HUES64 (cell line): ENCODE data around the gene PODXL2.

Source experiments
- H3K27ac ChIP-seq: 2 replicates; pipeline ENCODE4 v1.7.0; 2013; ENCODE audit warnings: low read depth, low read length, inconsistent platforms
- H3K27me3 ChIP-seq: 2 replicates; pipeline ENCODE4 v1.6.1; 2013; ENCODE audit warnings: mild to moderate bottlenecking, low read length; ENCODE audit not compliant: insufficient read depth
- H3K36me3 ChIP-seq: 2 replicates; pipeline ENCODE4 v1.6.1; 2013; ENCODE audit warnings: mild to moderate bottlenecking, low read length; ENCODE audit not compliant: insufficient read depth
- H3K4me1 ChIP-seq: 2 replicates; pipeline ENCODE4 v1.6.1; 2013; ENCODE audit warnings: mild to moderate bottlenecking, low read length, moderate library complexity; ENCODE audit not compliant: insufficient read depth
- H3K4me3 ChIP-seq: 2 replicates; pipeline ENCODE4 v1.5.1; 2013; ENCODE audit warnings: mild to moderate bottlenecking, low read length, moderate library complexity
- H3K9ac ChIP-seq: 2 replicates; pipeline ENCODE4 v1.6.1; 2013; ENCODE audit warnings: mild to moderate bottlenecking, low read depth, low read length
- H3K9me3 ChIP-seq: 2 replicates; pipeline ENCODE4 v1.6.1; 2013; ENCODE audit warnings: low read depth, low read length; ENCODE audit not compliant: insufficient read depth
- WGBS: fragments of 150-250, 120-280 bp; methylation state at CpG from one replicate; pipeline ENCODE4 v1.1.7; 2013; ENCODE audit warnings: missing lambda C conversion rate; 5-methylcytosine and 5-hydroxymethylcytosine counted together

The PODXL2 gene

DNA sequence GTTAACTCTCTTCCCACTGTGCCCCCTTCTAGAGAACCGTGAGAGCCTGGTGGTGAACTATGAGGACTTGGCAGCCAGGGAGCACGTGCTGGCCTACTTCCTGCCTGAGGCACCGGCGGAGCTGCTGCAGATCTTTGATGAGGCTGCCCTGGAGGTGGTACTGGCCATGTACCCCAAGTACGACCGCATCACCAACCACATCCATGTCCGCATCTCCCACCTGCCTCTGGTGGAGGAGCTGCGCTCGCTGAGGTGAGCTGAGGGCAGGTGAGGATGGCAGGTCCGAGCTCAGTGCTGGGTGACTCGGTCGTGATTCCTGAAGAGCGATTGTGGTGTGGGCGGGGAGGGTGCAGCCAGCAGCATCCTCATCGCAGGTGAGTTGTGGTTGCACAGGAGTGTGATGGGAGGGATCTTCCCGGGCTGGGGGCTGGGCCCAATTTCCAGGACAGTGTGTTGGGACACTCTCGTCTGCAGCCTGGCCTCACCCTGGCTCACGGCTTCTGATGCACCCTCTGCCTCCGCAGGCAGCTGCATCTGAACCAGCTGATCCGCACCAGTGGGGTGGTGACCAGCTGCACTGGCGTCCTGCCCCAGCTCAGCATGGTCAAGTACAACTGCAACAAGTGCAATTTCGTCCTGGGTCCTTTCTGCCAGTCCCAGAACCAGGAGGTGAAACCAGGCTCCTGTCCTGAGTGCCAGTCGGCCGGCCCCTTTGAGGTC lies 22.7 kb upstream of the PODXL2 start:
- no peak overlapping the region for H3K9ac ChIP-seq
- H3K27ac ChIP-seq = no peak overlapping the region
- no peaks in the 10 kb centered on the region for H3K27me3 ChIP-seq
- no peak overlapping the region for H3K4me3 ChIP-seq
- peaks cover 2% of the 10 kb centered on the region; the same call in 1 of the 2 replicates for H3K4me1 ChIP-seq
- 95% methylated on average over 24 of the region's 24 CpGs for WGBS
- peaks cover 95% of the 10 kb centered on the region for H3K36me3 ChIP-seq
- H3K9me3 ChIP-seq = no peaks in the 10 kb centered on the region

DNA sequence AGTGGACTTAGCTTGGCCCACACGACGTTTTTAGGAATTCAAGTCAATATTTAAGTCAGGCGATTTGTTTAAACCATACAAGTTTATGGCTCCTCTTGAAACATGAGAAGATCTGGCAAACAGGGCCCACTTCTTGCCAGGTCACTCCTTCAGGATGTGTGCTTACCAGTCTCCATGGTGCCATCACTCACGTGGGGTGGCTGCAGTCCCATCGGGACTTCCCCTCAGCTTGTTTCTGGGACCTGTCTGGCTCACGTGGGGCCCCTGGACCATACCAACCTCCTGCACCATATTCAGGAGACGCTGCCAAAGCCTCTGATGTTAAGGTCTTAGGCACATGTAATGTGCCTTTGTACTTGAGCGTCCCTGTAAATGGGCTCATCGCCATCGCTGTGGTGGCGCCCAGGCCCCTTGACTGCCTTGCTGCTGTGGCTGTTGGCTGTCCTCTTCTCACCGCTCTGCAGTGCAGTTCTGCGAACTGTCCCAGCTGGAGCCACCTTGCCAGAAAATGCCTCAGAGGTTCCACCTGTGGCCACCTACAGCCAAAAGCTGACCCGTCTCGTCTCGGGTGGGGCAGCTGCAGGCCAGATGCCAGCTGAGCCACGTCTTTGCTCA lies 21.9 kb upstream of the PODXL2 start:
- Histone ChIP-seq H3K4me3 (no peak overlapping the region), H3K9ac (no peak overlapping the region), H3K9me3 (no peaks in the 10 kb centered on the region), H3K36me3 (peaks cover 92% of the 10 kb centered on the region), H3K27ac (no peak overlapping the region), H3K27me3 (no peaks in the 10 kb centered on the region), H3K4me1 (no peaks in the 10 kb centered on the region)
- WGBS = 95% methylated on average over 17 of the region's 17 CpGs

DNA sequence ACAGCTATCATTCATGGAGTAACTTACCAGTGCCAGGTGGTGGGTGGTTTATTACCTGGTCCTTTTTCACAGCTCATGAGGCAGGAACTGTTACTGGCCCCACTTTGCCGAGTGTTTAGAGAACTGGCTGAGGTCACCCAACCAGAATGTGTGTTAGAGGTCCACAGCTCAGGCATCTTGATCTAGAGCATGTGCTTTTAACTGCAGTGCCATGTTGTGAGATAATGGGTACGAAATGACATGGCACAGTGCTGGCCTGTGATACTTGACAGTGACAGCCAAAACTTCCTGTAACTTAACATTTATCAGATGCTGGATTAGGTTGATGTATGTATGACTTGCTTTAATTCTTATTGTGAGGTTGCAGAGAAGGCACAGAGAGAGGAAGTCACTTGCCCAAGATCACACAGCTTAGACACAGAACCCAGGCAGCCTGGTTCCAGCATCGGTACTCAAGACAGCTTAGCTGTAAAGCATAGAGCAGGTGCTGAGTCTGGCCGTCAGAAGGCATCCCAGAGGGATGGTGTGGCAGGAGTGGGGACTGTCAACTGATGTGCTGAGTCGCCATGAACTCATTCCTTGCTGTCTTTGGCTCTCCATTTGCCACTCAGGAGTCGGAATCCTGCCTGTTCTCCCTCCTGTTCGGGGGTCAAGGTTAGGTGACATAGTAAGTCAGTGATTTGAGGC lies 21.2 kb upstream of the PODXL2 start:
- Histone ChIP-seq H3K36me3 (peaks cover 92% of the 10 kb centered on the region), H3K27me3 (no peaks in the 10 kb centered on the region), H3K9me3 (no peaks in the 10 kb centered on the region), H3K9ac (no peak overlapping the region), H3K4me1 (no peaks in the 10 kb centered on the region), H3K4me3 (no peak overlapping the region), H3K27ac (no peak overlapping the region)
- WGBS = 93% methylated on average over 7 of the region's 7 CpGs

DNA sequence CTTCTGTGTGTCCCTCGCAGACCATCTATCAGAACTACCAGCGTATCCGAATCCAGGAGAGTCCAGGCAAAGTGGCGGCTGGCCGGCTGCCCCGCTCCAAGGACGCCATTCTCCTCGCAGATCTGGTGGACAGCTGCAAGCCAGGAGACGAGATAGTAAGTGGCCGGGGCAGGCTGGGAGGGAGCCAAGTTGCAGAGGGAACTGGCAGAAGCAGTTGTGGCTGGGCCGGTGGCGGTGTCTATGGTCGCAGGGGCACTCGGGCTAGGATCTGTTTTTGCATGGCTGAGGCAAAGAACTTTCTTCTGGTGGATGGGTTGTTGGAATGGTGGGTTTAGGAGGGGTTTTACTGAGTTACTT lies 20.6 kb upstream of the PODXL2 start:
- WGBS = 96% methylated on average over 14 of the region's 14 CpGs
- peaks cover 95% of the 10 kb centered on the region for H3K36me3 ChIP-seq
- H3K4me3 ChIP-seq = no peak overlapping the region
- no peaks in the 10 kb centered on the region for H3K9me3 ChIP-seq
- no peaks in the 10 kb centered on the region for H3K27me3 ChIP-seq
- H3K4me1 ChIP-seq = no peaks in the 10 kb centered on the region
- no peak overlapping the region for H3K9ac ChIP-seq
- no peak overlapping the region for H3K27ac ChIP-seq

DNA sequence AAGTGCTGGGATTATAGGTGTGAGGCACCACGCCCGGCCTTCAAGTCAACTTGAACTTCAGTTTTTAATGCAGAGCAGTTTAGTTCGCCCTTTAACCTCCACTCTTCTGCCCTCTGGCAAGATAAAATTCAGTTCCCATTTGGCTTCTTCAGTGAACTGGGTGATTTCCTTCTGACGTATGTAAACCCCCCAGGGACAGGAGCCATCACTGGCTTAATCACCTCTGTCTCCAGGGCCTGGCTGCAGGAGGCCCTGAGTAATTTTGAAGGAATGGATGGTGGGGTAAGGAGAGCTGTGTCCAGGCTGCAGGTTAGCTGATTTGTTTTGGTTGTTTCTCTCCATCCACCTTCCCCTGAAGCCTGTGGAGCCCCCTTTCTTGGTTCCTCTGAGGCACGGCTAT lies 18.9 kb upstream of the PODXL2 start:
- Histone ChIP-seq H3K27me3 (no peaks in the 10 kb centered on the region), H3K9me3 (no peaks in the 10 kb centered on the region), H3K9ac (no peak overlapping the region), H3K4me1 (no peaks in the 10 kb centered on the region), H3K36me3 (peaks cover 95% of the 10 kb centered on the region), H3K4me3 (no peak overlapping the region), H3K27ac (no peak overlapping the region)
- 94% methylated on average over 5 of the region's 5 CpGs for WGBS

DNA sequence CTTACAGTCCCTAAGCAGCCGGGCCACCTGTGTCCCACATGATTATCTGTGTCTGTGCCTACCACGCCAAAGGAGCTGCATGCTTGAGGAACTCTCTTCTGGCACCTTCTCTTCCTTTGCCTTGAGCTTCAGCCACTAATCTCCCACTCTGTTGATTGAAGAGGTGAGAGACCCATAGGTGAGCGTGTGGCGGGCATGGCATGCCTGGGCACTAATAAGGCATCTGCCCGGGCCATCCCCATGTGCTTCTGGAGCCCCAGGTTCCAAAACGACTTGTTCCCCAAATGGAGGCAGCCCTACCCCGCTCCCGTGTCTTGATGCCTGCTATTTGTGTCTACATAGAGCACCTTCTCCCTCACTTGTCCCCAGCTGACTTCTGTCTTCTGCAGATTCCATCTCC lies 17.7 kb upstream of the PODXL2 start:
- 95% methylated on average over 8 of the region's 8 CpGs for WGBS
- Histone ChIP-seq H3K36me3 (peaks cover 96% of the 10 kb centered on the region), H3K9ac (no peak overlapping the region), H3K4me3 (no peak overlapping the region), H3K9me3 (no peaks in the 10 kb centered on the region), H3K4me1 (no peaks in the 10 kb centered on the region), H3K27ac (no peak overlapping the region), H3K27me3 (no peaks in the 10 kb centered on the region)

DNA sequence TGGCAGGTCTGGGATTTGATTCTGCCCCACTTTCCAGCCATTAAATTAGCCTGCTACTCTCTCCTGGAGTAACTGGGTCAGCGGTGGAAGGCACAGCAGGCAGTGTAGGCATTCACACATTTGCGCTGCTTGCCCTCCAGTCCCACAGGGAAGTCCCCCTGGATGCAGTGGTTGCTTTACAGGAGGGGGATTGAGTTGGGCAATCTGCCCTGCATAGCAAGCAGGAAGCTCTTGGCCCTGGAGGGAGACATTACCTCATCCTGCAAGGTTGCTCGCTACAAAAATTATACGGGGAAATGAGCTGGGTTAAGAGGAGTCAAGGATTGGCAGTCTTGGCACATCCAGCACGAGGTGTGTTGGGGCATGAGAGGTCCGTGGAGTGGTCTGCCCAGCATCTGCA lies 16.0 kb upstream of the PODXL2 start:
- H3K36me3 ChIP-seq = peaks cover 96% of the 10 kb centered on the region
- WGBS = 93% methylated on average over 6 of the region's 6 CpGs
- H3K27me3 ChIP-seq = no peaks in the 10 kb centered on the region
- no peaks in the 10 kb centered on the region for H3K4me1 ChIP-seq
- H3K9ac ChIP-seq = peak overlapping the region; percentile 35; the same call in 1 of the 2 replicates
- no peaks in the 10 kb centered on the region for H3K9me3 ChIP-seq
- H3K4me3 ChIP-seq = no peak overlapping the region
- no peak overlapping the region for H3K27ac ChIP-seq

DNA sequence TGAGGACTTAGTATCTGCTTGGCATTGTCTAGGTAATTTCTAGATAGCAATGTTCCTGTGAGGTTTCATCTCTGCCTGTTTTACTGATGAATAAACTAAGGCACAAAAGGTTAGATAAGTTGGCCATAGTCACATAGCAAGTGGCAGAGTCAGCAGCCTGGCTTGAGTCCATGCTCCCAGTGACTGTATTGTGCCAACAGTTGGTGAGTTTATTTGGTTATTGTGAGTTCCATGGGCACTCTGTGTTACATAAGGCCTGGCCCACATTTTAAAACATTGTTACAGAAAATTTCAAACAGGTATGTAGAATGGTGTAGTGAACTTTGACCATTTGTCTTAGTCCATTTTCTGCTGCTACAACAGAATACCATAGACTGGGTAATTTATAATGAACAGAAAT lies 15.6 kb upstream of the PODXL2 start:
- Histone ChIP-seq H3K9me3 (no peaks in the 10 kb centered on the region), H3K4me1 (no peaks in the 10 kb centered on the region), H3K9ac (0 out of 2 replicates have a peak overlapping the region, but pooled peaks have one; percentile 10)

DNA sequence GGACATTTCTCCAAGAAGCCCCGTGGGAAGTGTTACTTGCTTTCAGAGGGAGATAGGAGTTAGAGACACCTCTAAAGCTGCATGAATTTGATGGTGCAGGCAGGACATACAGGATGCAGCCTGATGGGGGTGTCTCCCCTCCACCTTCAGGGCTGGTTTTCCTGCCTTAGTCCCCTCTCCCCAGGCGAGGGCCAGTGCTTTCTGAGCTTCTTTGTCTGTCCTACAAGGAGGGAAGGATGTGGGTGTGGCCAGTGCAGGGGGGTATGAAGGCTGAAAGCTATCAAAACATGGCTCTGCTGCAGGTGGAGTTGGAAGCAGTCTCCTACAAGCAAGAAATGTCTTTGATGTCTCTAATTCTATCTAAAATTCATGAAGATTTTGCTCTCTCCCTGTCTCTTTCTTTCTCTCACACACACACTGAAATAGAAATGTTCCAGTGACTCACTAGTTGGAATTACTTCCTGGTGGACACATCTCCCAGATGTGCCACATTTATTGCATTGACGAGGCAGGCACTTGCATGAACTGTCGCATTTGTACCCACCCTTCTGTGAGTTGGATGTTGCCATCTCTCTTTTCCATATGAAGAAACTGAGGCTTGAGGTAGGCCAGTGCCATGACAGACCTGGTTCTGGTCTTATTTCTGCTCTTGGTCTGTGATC lies 13.9 kb upstream of the PODXL2 start:
- no peak overlapping the region for H3K27ac ChIP-seq
- H3K4me3 ChIP-seq = no peak overlapping the region
- H3K9me3 ChIP-seq = no peaks in the 10 kb centered on the region
- no peak overlapping the region for H3K9ac ChIP-seq
- H3K36me3 ChIP-seq = peaks cover 97% of the 10 kb centered on the region
- 92% methylated on average over 4 of the region's 4 CpGs for WGBS
- no peaks in the 10 kb centered on the region for H3K27me3 ChIP-seq
- H3K4me1 ChIP-seq = no peaks in the 10 kb centered on the region

More for the DNA sequence above, 15.6 kb upstream of the PODXL2 start:
- Histone ChIP-seq H3K27ac (no peak overlapping the region), H3K4me3 (no peak overlapping the region), H3K27me3 (no peaks in the 10 kb centered on the region), H3K36me3 (peaks cover 96% of the 10 kb centered on the region)

DNA sequence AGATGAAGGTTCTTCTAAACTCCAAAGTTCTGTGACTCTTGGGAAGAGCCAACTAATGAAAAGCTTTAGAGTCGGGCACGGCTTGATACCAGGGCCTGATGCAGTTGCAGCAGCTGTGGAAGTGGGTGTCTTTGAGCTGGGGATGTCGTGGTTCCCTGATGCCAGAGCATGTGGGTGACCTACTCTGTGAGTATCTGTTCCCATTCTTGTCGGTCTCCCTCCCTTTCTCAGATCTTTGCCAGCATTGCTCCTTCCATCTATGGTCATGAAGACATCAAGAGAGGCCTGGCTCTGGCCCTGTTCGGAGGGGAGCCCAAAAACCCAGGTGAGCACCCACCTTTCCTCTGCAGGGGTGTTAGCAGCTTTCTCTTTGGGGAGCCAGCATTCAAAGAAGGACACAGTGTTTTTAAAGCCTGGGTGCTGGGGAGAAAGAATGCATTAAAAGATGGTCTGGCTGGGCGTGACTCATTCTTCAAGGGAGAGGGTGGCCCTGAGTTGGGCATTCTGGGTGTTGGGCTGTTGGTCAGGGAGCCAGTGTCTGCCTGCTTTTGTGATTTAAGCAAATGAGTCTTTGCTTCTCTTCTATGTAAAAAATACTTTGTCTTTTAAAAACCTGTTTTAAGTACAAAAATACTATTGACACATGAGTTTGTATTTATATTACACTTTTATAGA lies 13.2 kb upstream of the PODXL2 start:
- no peaks in the 10 kb centered on the region for H3K4me1 ChIP-seq
- no peak overlapping the region for H3K4me3 ChIP-seq
- peaks cover 97% of the 10 kb centered on the region for H3K36me3 ChIP-seq
- no peaks in the 10 kb centered on the region for H3K27me3 ChIP-seq
- H3K9ac ChIP-seq = no peak overlapping the region
- 94% methylated on average over 6 of the region's 6 CpGs for WGBS
- no peak overlapping the region for H3K27ac ChIP-seq
- no peaks in the 10 kb centered on the region for H3K9me3 ChIP-seq
